ENCODE measurements around the gene FRMD3. TPM values are rescaled to one million over a fixed set of nuclear protein-coding genes. Genes with fewer than 3 reads are reported as not detected.
A peak's percentile ranks its signal among the peaks of the same experiment; 100 is the strongest.

The FRMD3 gene
- total and polyA plus RNA-seq, 2 donors (not counting 1 experiment from before 2014, with no cell fraction given): 0.19 to 0.66 TPM

- Histone ChIP-seq H4K20me1 (ENCODE audit: control insufficient read depth, extremely low read depth, insufficient read depth, low read length) (no peaks in the 10 kb centered on the region), H3K4me3 (replicated peaks in 1 of 4; ENCODE audit: control extremely low read depth in 1 of 4, insufficient read depth in 1 of 4, low read depth in 3 of 4, low read length in 4 of 4) (no peak overlapping the region), H3K9me3 (ENCODE audit: control insufficient read depth, insufficient read depth, low read depth, low read length) (no peaks in the 10 kb centered on the region), H3K9ac (ENCODE audit: insufficient read depth, low read length) (no peak overlapping the region), H3K79me2 (ENCODE audit: control insufficient read depth, insufficient read depth, low read length) (no peaks in the 10 kb centered on the region), H3K27me3 (ENCODE audit: control insufficient read depth, insufficient read depth, low read length) (no peaks in the 10 kb centered on the region), H2AFZ (ENCODE audit: low read length) (no peak overlapping the region), H3K36me3 (ENCODE audit: control insufficient read depth, insufficient read depth, low read length) (no peaks in the 10 kb centered on the region), H3K4me1 (ENCODE audit: control insufficient read depth, extremely low read depth, insufficient read depth, low read length) (no peaks in the 10 kb centered on the region), H3K27ac (ENCODE audit: insufficient read depth, low read length) (no peak overlapping the region), H3K4me2 (ENCODE audit: extremely low read depth, insufficient read depth, low read length) (no peak overlapping the region)
- TF ChIP-seq EZH2 (IDR thresholded peaks at IDR 0.05; ENCODE audit: low read length, missing control alignments) (no peak), CTCF (conservative IDR thresholded peaks at IDR 0.05 in 1 of 2, IDR thresholded peaks at IDR 0.05 in 1 of 2; ENCODE audit: low read depth in 1 of 2, low read length in 2 of 2) (no peak)
- DNase-seq (ENCODE audit: low read depth in 2 of 2): peak in 1 of 2 donors; percentile 38
Observed at GRCh38 chr9:83299571-83299970, 238.6 kb downstream of the FRMD3 start.

GRCh38 chr9:83299094-83299493 is 239.1 kb downstream of the FRMD3 start:
- H3K27ac ChIP-seq (ENCODE audit: insufficient read depth, low read length): no peak overlapping the region
- H4K20me1 ChIP-seq (ENCODE audit: control insufficient read depth, extremely low read depth, insufficient read depth, low read length): no peaks in the 10 kb centered on the region
- no peaks in the 10 kb centered on the region for H3K4me1 ChIP-seq (ENCODE audit: control insufficient read depth, extremely low read depth, insufficient read depth, low read length)
- no peaks in the 10 kb centered on the region for H3K27me3 ChIP-seq (ENCODE audit: control insufficient read depth, insufficient read depth, low read length)
- no peak overlapping the region for H2AFZ ChIP-seq (ENCODE audit: low read length)
- no peak overlapping the region for H3K4me2 ChIP-seq (ENCODE audit: extremely low read depth, insufficient read depth, low read length)
- no peak overlapping the region for H3K9ac ChIP-seq (ENCODE audit: insufficient read depth, low read length)
- H3K4me3 ChIP-seq (replicated peaks in 1 of 4; ENCODE audit: control extremely low read depth in 1 of 4, insufficient read depth in 1 of 4, low read depth in 3 of 4, low read length in 4 of 4): no peak overlapping the region
- H3K36me3 ChIP-seq (ENCODE audit: control insufficient read depth, insufficient read depth, low read length): no peaks in the 10 kb centered on the region
- H3K9me3 ChIP-seq (ENCODE audit: control insufficient read depth, insufficient read depth, low read depth, low read length): no peaks in the 10 kb centered on the region
- TF ChIP-seq CTCF (conservative IDR thresholded peaks at IDR 0.05 in 1 of 2, IDR thresholded peaks at IDR 0.05 in 1 of 2; ENCODE audit: low read depth in 1 of 2, low read length in 2 of 2): no peak
- TF ChIP-seq EZH2 (IDR thresholded peaks at IDR 0.05; ENCODE audit: low read length, missing control alignments): no peak
- DNase-seq (ENCODE audit: low read depth in 2 of 2): no peak
- no peaks in the 10 kb centered on the region for H3K79me2 ChIP-seq (ENCODE audit: control insufficient read depth, insufficient read depth, low read length)

- no peaks in the 10 kb centered on the region for H3K79me2 ChIP-seq (ENCODE audit: control insufficient read depth, insufficient read depth, low read length)
- H3K27me3 ChIP-seq (ENCODE audit: control insufficient read depth, insufficient read depth, low read length): no peaks in the 10 kb centered on the region
- no peak overlapping the region for H3K4me2 ChIP-seq (ENCODE audit: extremely low read depth, insufficient read depth, low read length)
- no peak overlapping the region for H3K4me3 ChIP-seq (replicated peaks in 1 of 4; ENCODE audit: control extremely low read depth in 1 of 4, insufficient read depth in 1 of 4, low read depth in 3 of 4, low read length in 4 of 4)
- no peak overlapping the region for H2AFZ ChIP-seq (ENCODE audit: low read length)
- no peaks in the 10 kb centered on the region for H3K36me3 ChIP-seq (ENCODE audit: control insufficient read depth, insufficient read depth, low read length)
- no peaks in the 10 kb centered on the region for H3K9me3 ChIP-seq (ENCODE audit: control insufficient read depth, insufficient read depth, low read depth, low read length)
- DNase-seq (ENCODE audit: low read depth in 2 of 2): no peak
- no peak for TF ChIP-seq EZH2 (IDR thresholded peaks at IDR 0.05; ENCODE audit: low read length, missing control alignments)
- TF ChIP-seq CTCF (conservative IDR thresholded peaks at IDR 0.05 in 1 of 2, IDR thresholded peaks at IDR 0.05 in 1 of 2; ENCODE audit: low read depth in 1 of 2, low read length in 2 of 2): no peak
- H4K20me1 ChIP-seq (ENCODE audit: control insufficient read depth, extremely low read depth, insufficient read depth, low read length): no peaks in the 10 kb centered on the region
- no peak overlapping the region for H3K9ac ChIP-seq (ENCODE audit: insufficient read depth, low read length)
- H3K27ac ChIP-seq (ENCODE audit: insufficient read depth, low read length): no peak overlapping the region
- no peaks in the 10 kb centered on the region for H3K4me1 ChIP-seq (ENCODE audit: control insufficient read depth, extremely low read depth, insufficient read depth, low read length)
Observed at GRCh38 chr9:83296123-83296522, 242.1 kb downstream of the FRMD3 start.

All from fibroblast of lung (primary cell).